ENCODE data around the gene MAGED4.
"Not testable (repeated sequence)": the region's sequence is repeated elsewhere in the genome, so short reads cannot be mapped to it uniquely, and the experiment has no call there.

DNA sequence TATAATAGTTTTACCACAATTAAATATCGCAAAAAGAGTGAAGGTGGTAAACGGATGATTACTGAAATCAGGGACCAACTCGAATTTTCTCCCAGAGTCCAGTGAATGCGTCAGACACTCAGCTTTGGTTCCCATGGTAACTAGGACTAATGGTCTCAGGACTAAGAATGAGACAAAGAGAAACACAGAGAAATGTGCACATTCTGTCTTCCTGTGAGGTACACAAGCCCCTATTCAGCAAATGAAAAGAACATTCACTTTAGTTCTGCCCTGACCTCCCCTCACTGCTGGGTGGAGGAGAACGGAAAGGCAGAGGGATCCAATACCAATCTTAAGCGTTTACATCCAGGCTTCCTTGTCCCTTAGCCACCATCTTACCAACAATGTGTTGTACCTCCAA is 26.7 kb downstream of the MAGED4 start:
- not testable (repeated sequence) for TF ChIP-seq EZH2 (IDR thresholded peaks at IDR 0.05; ENCODE audit: insufficient read depth, poor library complexity, severe bottlenecking); EZH2phosphoT487 (IDR thresholded peaks at IDR 0.05; ENCODE audit: insufficient read depth, low read depth)
